Measurements from ENCODE around the gene LIMS1. TPM values are rescaled to one million over a fixed set of nuclear protein-coding genes. Genes with fewer than 3 reads are reported as not detected.

Gene LIMS1
- total RNA-seq, 1 donor: 129 TPM

DNA sequence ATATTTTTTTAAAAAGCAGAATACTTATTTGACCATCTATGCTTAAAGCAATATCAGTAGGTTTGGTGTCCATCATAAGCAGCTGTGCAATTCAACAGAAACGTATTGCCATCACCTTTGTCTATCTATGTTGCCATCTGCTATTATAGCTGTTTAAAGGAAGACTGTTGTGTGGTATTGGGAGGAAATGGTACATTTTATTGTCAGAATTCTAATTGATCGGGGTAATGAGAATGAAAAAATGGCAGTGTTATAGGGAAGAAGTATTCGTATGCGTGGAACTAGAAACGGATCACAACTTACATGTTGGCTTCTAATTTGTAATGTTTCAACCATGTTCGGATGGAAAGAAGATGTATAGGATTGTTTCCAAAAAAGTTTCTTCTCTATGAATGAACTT lies 94.7 kb downstream of the LIMS1 start:
- H3K36me3 ChIP-seq (ENCODE audit: insufficient read depth, low read length): no peaks in the 10 kb centered on the region
- no peak overlapping the region for H3K4me2 ChIP-seq (ENCODE audit: insufficient read depth, low read length)
- no peak overlapping the region for H3K4me3 ChIP-seq (ENCODE audit: insufficient read depth, low read length)
- no peak for DNase-seq (ENCODE audit: insufficient read length, low spot score, missing footprints)
- no peak overlapping the region for H2AFZ ChIP-seq (ENCODE audit: low read length)
- peaks cover 13% of the 10 kb centered on the region for H3K4me1 ChIP-seq (ENCODE audit: insufficient read depth, low read length)
- H3K27ac ChIP-seq (ENCODE audit: low read depth, low read length): no peak overlapping the region
- H3K27me3 ChIP-seq (ENCODE audit: insufficient read depth, low read length): no peaks in the 10 kb centered on the region
- TF ChIP-seq, protein P1, sequence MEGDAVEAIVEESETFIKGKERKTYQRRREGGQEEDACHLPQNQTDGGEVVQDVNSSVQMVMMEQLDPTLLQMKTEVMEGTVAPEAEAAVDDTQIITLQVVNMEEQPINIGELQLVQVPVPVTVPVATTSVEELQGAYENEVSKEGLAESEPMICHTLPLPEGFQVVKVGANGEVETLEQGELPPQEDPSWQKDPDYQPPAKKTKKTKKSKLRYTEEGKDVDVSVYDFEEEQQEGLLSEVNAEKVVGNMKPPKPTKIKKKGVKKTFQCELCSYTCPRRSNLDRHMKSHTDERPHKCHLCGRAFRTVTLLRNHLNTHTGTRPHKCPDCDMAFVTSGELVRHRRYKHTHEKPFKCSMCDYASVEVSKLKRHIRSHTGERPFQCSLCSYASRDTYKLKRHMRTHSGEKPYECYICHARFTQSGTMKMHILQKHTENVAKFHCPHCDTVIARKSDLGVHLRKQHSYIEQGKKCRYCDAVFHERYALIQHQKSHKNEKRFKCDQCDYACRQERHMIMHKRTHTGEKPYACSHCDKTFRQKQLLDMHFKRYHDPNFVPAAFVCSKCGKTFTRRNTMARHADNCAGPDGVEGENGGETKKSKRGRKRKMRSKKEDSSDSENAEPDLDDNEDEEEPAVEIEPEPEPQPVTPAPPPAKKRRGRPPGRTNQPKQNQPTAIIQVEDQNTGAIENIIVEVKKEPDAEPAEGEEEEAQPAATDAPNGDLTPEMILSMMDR (IDR thresholded peaks at IDR 0.05; ENCODE audit: extremely low read depth, low read depth, low read length): no peak
- no peaks in the 10 kb centered on the region for H3K9me3 ChIP-seq (ENCODE audit: low read depth, low read length)
- H4K20me1 ChIP-seq (ENCODE audit: insufficient read depth, low read length): peaks cover 20% of the 10 kb centered on the region
- H3K79me2 ChIP-seq (ENCODE audit: insufficient read depth, low read length): peaks cover 81% of the 10 kb centered on the region

DNA sequence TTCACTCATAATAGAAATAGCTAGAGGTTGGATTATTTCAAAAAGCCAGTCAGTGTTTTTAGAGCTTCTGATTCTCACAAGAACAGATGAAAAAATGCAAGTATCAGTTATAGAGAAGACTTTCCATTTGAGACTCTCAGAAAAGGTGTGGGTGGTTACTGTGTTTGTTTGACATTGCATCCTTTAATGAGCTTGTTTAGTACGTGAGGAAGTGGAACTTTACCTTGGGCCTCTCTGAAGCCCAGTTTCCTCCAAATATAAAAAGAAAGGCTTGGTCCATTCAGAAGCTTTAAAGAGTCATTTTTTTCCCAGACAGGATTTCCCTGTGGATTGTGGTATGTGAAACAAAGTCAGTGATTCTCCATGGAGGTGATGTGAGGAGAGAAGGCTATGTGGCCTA lies 95.1 kb downstream of the LIMS1 start:
- no peak overlapping the region for H2AFZ ChIP-seq (ENCODE audit: low read length)
- TF ChIP-seq, protein P1 (IDR thresholded peaks at IDR 0.05; ENCODE audit: extremely low read depth, low read depth, low read length): no peak
- H3K36me3 ChIP-seq (ENCODE audit: insufficient read depth, low read length): no peaks in the 10 kb centered on the region
- no peak overlapping the region for H3K4me2 ChIP-seq (ENCODE audit: insufficient read depth, low read length)
- H4K20me1 ChIP-seq (ENCODE audit: insufficient read depth, low read length): peaks cover 23% of the 10 kb centered on the region
- no peak overlapping the region for H3K27ac ChIP-seq (ENCODE audit: low read depth, low read length)
- no peak overlapping the region for H3K4me3 ChIP-seq (ENCODE audit: insufficient read depth, low read length)
- H3K9me3 ChIP-seq (ENCODE audit: low read depth, low read length): no peaks in the 10 kb centered on the region
- no peaks in the 10 kb centered on the region for H3K27me3 ChIP-seq (ENCODE audit: insufficient read depth, low read length)
- DNase-seq (ENCODE audit: insufficient read length, low spot score, missing footprints): no peak
- H3K79me2 ChIP-seq (ENCODE audit: insufficient read depth, low read length): peaks cover 84% of the 10 kb centered on the region
- H3K4me1 ChIP-seq (ENCODE audit: insufficient read depth, low read length): peaks cover 12% of the 10 kb centered on the region

DNA sequence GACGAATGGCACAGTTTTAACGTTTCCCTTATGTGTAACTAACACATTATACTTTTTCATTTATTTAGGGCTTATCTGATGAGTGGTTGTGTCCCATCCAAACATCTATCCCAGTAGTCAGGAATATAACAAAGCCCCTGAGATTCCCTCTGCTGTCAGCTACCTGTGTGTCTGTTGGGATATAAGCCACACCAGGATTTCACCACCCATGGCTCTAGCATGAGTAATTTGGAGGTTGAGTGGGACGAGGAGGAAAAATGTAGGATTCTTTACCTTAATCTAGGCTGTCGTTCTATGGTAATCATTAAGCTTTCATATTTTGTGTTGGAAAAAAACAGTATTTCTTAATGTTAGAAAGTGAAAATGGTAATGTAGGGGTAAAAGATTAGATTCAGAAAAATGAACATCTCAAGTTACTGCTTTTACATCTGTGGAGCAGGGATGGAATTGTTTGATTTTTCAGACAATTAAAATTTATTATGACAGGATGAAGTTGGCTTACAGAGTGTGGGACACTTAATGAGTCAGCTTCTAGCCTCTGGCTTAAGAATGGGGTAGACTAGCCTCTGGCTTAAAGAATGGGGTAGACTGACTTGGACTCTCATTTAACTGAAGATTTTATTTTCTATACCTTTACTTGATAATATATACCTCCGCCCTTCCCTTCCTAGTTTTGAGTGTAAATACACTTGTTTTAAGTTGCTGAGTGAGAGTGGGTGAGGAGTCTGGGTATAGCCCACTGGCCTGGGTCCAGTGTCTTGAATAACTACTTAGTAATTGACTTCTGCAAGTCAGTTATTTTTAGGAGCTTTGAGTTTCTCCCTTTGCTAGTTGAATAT lies 96.5 kb downstream of the LIMS1 start:
- H3K9me3 ChIP-seq (ENCODE audit: low read depth, low read length): no peaks in the 10 kb centered on the region
- H3K4me1 ChIP-seq (ENCODE audit: insufficient read depth, low read length): peaks cover 12% of the 10 kb centered on the region
- H4K20me1 ChIP-seq (ENCODE audit: insufficient read depth, low read length): peaks cover 23% of the 10 kb centered on the region

More for the DNA sequence above, 96.5 kb downstream of the LIMS1 start:
- no peak overlapping the region for H3K4me3 ChIP-seq (ENCODE audit: insufficient read depth, low read length)
- H3K36me3 ChIP-seq (ENCODE audit: insufficient read depth, low read length): no peaks in the 10 kb centered on the region
- TF ChIP-seq, protein P1 (IDR thresholded peaks at IDR 0.05; ENCODE audit: extremely low read depth, low read depth, low read length): no peak
- peaks cover 85% of the 10 kb centered on the region for H3K79me2 ChIP-seq (ENCODE audit: insufficient read depth, low read length)
- no peak overlapping the region for H3K27ac ChIP-seq (ENCODE audit: low read depth, low read length)
- no peaks in the 10 kb centered on the region for H3K27me3 ChIP-seq (ENCODE audit: insufficient read depth, low read length)
- H3K4me2 ChIP-seq (ENCODE audit: insufficient read depth, low read length): no peak overlapping the region
- peak; percentile 80 for DNase-seq (ENCODE audit: insufficient read length, low spot score, missing footprints)
- H2AFZ ChIP-seq (ENCODE audit: low read length): no peak overlapping the region

Measured in osteoblast (primary cell).